ENCODE measurements around the gene BTAF1.

The BTAF1 gene

GRCh38 chr10:91932737-91933136, 9.2 kb downstream of the BTAF1 start:
- no peak for DNase-seq
- TF ChIP-seq, protein P1, sequence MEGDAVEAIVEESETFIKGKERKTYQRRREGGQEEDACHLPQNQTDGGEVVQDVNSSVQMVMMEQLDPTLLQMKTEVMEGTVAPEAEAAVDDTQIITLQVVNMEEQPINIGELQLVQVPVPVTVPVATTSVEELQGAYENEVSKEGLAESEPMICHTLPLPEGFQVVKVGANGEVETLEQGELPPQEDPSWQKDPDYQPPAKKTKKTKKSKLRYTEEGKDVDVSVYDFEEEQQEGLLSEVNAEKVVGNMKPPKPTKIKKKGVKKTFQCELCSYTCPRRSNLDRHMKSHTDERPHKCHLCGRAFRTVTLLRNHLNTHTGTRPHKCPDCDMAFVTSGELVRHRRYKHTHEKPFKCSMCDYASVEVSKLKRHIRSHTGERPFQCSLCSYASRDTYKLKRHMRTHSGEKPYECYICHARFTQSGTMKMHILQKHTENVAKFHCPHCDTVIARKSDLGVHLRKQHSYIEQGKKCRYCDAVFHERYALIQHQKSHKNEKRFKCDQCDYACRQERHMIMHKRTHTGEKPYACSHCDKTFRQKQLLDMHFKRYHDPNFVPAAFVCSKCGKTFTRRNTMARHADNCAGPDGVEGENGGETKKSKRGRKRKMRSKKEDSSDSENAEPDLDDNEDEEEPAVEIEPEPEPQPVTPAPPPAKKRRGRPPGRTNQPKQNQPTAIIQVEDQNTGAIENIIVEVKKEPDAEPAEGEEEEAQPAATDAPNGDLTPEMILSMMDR (IDR thresholded peaks at IDR 0.05; ENCODE audit: low read depth, low read length): no peak
- Histone ChIP-seq H3K9me3 (ENCODE audit: severe bottlenecking) (no peaks in the 10 kb centered on the region), H3K27me3 (ENCODE audit: insufficient read depth, low read depth, severe bottlenecking) (no peaks in the 10 kb centered on the region), H3K36me3 (peaks cover 65% of the 10 kb centered on the region), H3K27ac (no peak overlapping the region), H3K4me3 (ENCODE audit: low read depth, low read length) (no peak overlapping the region)

DNA sequence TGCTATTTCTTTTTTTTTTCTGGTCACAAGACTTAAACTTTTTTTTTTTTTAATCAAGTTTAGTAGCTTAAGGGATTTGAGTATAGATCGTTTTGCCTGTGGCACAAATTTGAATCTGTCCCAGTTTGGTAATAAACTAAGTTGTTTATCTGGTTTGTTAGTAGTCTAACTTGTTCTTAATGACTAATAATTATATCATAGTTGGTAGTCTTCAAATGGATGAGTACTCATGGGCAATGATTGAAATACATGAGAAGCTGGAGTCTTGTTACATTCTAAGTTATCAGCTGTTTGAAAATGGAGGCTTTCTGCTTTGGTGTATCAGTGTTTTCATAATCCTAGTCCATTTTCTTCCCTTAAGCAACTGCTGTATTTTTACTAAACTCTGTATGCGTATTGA, 12.3 kb downstream of the BTAF1 start:
- Histone ChIP-seq H3K9me3 (ENCODE audit: severe bottlenecking) (no peaks in the 10 kb centered on the region), H3K36me3 (peaks cover 71% of the 10 kb centered on the region), H3K4me3 (ENCODE audit: low read depth, low read length) (no peak overlapping the region), H3K27me3 (ENCODE audit: insufficient read depth, low read depth, severe bottlenecking) (no peaks in the 10 kb centered on the region), H3K27ac (no peak overlapping the region)
- no peak for DNase-seq
- TF ChIP-seq, protein P1 (IDR thresholded peaks at IDR 0.05; ENCODE audit: low read depth, low read length): no peak

- Histone ChIP-seq H3K4me3 (ENCODE audit: low read depth, low read length) (no peak overlapping the region), H3K36me3 (peaks cover 68% of the 10 kb centered on the region), H3K27ac (no peak overlapping the region)
These were observed 16.1 kb downstream of the BTAF1 start for GRCh38 chr10:91939653-91940052.

GRCh38 chr10:91941426-91941825, 17.9 kb downstream of the BTAF1 start:
- Histone ChIP-seq H3K27me3 (ENCODE audit: insufficient read depth, low read depth, severe bottlenecking) (no peaks in the 10 kb centered on the region), H3K9me3 (ENCODE audit: severe bottlenecking) (no peaks in the 10 kb centered on the region), H3K36me3 (peaks cover 70% of the 10 kb centered on the region), H3K4me3 (ENCODE audit: low read depth, low read length) (no peak overlapping the region), H3K27ac (no peak overlapping the region)
- TF ChIP-seq, protein P1 (IDR thresholded peaks at IDR 0.05; ENCODE audit: low read depth, low read length): no peak
- no peak for DNase-seq

More at GRCh38 chr10:91939653-91940052, 16.1 kb downstream of the BTAF1 start:
- Histone ChIP-seq H3K27me3 (ENCODE audit: insufficient read depth, low read depth, severe bottlenecking) (no peaks in the 10 kb centered on the region), H3K9me3 (ENCODE audit: severe bottlenecking) (no peaks in the 10 kb centered on the region)
- no peak for DNase-seq
- TF ChIP-seq, protein P1 (IDR thresholded peaks at IDR 0.05; ENCODE audit: low read depth, low read length): no peak

DNA sequence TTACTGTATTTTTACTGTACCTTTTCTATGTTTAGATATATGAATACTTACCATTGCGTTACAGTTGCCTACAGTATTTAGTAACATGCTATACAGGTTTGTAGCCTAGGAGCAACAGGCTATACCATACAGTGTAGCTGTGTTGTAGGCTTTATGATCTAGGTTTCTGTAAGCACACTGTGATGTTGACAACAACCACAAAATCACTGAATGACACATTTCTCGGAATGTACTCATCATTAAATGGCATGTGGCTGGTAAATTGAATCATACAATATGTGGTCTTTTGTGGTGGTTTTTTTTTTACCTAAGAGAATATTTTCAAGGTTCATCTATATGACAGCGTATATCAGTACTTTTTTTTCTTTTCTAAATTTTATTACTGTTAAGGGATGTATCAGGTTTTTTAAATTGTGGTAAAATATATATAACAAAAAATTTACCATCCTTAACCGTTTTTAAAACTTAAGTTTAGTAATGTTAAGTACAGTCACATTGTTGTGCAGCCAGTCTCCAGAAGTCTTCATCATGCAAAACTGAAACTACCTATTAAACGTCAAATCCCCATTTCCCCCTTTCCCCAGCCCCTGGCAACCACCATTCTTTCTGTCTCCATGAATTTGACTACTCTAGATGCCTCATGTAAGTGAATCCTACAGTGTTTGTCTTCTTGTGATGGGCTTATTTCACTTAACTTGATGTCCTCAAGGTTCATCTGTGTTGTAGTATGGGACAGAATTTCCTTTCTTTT, 21.5 kb downstream of the BTAF1 start:
- no peaks in the 10 kb centered on the region for H3K27me3 ChIP-seq (ENCODE audit: insufficient read depth, low read depth, severe bottlenecking)
- TF ChIP-seq, protein P1 (IDR thresholded peaks at IDR 0.05; ENCODE audit: low read depth, low read length): no peak
- H3K27ac ChIP-seq: no peak overlapping the region
- DNase-seq: no peak
- H3K36me3 ChIP-seq: peaks cover 52% of the 10 kb centered on the region
- no peaks in the 10 kb centered on the region for H3K9me3 ChIP-seq (ENCODE audit: severe bottlenecking)
- H3K4me3 ChIP-seq (ENCODE audit: low read depth, low read length): no peak overlapping the region

Measured in WERI-Rb-1 (cell line).